GM12865 (cell line): ENCODE results near the gene ATG2A.

Experiments
- DNase-seq: peaks from one replicate; pipeline ENCODE4 v3.0.0; 2010; ENCODE audit warnings: low read depth
- H3K4me3 ChIP-seq: 2 replicates; pipeline ENCODE4 v1.5.1; 2011; ENCODE audit warnings: mild to moderate bottlenecking, low read depth, low read length, control low read depth
- CTCF ChIP-seq: IDR thresholded peaks from 2 replicates; pipeline ENCODE4 v1.5.1; 2011; ENCODE audit warnings: low read length, control low read depth, low read depth, inconsistent platforms; ENCODE audit not compliant: insufficient read depth; ENCODE audit errors: missing control alignments

The ATG2A gene

GRCh38 chr11:64867748-64868462 lies 49.1 kb downstream of the ATG2A start:
- H3K4me3 ChIP-seq: no peak overlapping the region
- no peak for TF ChIP-seq CTCF
- no peak for DNase-seq

GRCh38 chr11:64866173-64866491 lies 50.9 kb downstream of the ATG2A start:
- no peak for TF ChIP-seq CTCF
- H3K4me3 ChIP-seq: peak overlapping the region; percentile 44
- peak; percentile 67 for DNase-seq

- peak overlapping the region; percentile 69 for H3K4me3 ChIP-seq
- no peak for TF ChIP-seq CTCF
- peak; percentile 91 for DNase-seq
Measured at GRCh38 chr11:64865286-64866172, 51.5 kb downstream of the ATG2A start.

GRCh38 chr11:64864473-64865285 lies 52.3 kb downstream of the ATG2A start:
- DNase-seq: peak; percentile 90
- H3K4me3 ChIP-seq: peak overlapping the region; percentile 69
- TF ChIP-seq CTCF: no peak

GRCh38 chr11:64864135-64864472 lies 52.9 kb downstream of the ATG2A start:
- TF ChIP-seq CTCF: no peak
- peak overlapping the region; percentile 69 for H3K4me3 ChIP-seq
- peak; percentile 27 for DNase-seq

GRCh38 chr11:64863391-64864060 lies 53.5 kb downstream of the ATG2A start:
- DNase-seq: no peak

More at GRCh38 chr11:64863391-64864060, 53.5 kb downstream of the ATG2A start:
- peak overlapping the region; percentile 69 for H3K4me3 ChIP-seq
- no peak for TF ChIP-seq CTCF
